ENCODE results near the gene C10orf67. TPM values are rescaled to one million over a fixed set of nuclear protein-coding genes. Genes with fewer than 3 reads are reported as not detected.

Gene C10orf67
- total and polyA plus RNA-seq, 9 of the 15 experiments (the other 6 are each of a cell fraction or from before 2014, with no cell fraction given) = not detected

- ChIA-PET CTCF (ENCODE audit: low intra/inter-chr PET ratio) (interaction anchor here (0.7 kb wide), 1 partner anchor 1250 kb away, joined by 4 read pairs; no protein-coding TSS in a partner anchor), POLR2A (no interaction called here)
- DNase-seq (ENCODE audit: extremely low read depth in 1 of 4, low spot score in 3 of 4) (no peak), FAIRE-seq (no peak), ATAC-seq (no peak)
- in situ Hi-C loops (cut with MboI) (loop anchor here (10.0 to 25.0 kb wide), 2 partner anchors 200 to 362 kb away; no protein-coding TSS in a partner anchor), intact Hi-C loops (cut with micrococcal nuclease) (no loop called here)
- H3K27me3 ChIP-seq (ENCODE audit: control insufficient read depth in 2 of 2, insufficient read depth in 2 of 2, low read length in 2 of 2) = no peaks in the 10 kb centered on the region
- no peaks in the 10 kb centered on the region for H3K4me1 ChIP-seq (replicated peaks in 1 of 2; ENCODE audit: control insufficient read depth in 2 of 2, insufficient read depth in 2 of 2, low read length in 2 of 2)
- H3K79me2 ChIP-seq (ENCODE audit: control insufficient read depth, insufficient read depth, low read length) = no peaks in the 10 kb centered on the region
- WGBS (ENCODE audit: insufficient coverage, low coverage, missing lambda C conversion rate) = 0% methylated on average over 1 of the region's 1 CpG
- no peaks in the 10 kb centered on the region for H3K9me3 ChIP-seq (replicated peaks; ENCODE audit: control insufficient read depth, insufficient read depth, low read depth, low read length)
- BruUV-seq (replicated peaks) = no TSS peak
- H3K4me2 ChIP-seq (ENCODE audit: insufficient read depth, low read length) = no peak overlapping the region
- H3K27ac ChIP-seq (ENCODE audit: extremely low read depth, low read depth, low read length) = no peak overlapping the region
- no peaks in the 10 kb centered on the region for H4K20me1 ChIP-seq (replicated peaks; ENCODE audit: control insufficient read depth, insufficient read depth, low read length)
- no peak overlapping the region for H3K9ac ChIP-seq (ENCODE audit: insufficient read depth in 1 of 2, low read depth in 2 of 2, low read length in 2 of 2)
- no peaks in the 10 kb centered on the region for H3K36me3 ChIP-seq (ENCODE audit: control insufficient read depth, insufficient read depth, low read length)
- TF ChIP-seq AFF1 (IDR thresholded peaks at IDR 0.05; ENCODE audit: low read depth in 1 of 2, partially characterized antibody in 2 of 2) = no peak
- no peak for TF ChIP-seq PRMT5 (CRISPR knock-in tag; IDR thresholded peaks at IDR 0.05)
- no peak for TF ChIP-seq MCM3 (IDR thresholded peaks at IDR 0.05)
- no peak overlapping the region for H2AFZ ChIP-seq (ENCODE audit: low read depth, low read length)
- no peak overlapping the region for H3K4me3 ChIP-seq
- no peaks in the 10 kb centered on the region for H3K9me1 ChIP-seq (ENCODE audit: control insufficient read depth, insufficient read depth, low read length)
Observed at GRCh38 chr10:23325132-23325531, 19.5 kb downstream of the C10orf67 start.

Measured in K562 (cell line).